ENCODE measurements around the gene OSBPL5.

OSBPL5 gene

DNA sequence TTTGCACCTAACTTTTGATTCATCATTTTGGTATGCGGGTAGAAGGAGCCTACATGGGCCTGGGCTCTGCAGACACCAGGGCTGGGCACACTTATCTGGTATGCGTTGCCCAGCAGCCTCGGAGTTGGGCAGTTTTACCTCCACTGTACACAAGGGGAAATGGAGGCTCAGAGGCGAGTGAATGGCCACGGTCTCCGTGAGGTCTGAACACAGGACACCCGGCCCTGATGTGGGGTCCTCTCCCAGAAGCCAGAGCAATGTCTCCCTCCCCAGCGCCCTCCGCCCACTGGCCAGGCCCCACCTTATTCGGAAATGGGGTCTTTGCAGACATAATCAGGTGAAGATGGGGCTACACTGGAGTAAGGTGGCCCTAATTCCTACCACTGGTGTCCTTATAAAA lies 43.7 kb downstream of the OSBPL5 start:
- Histone ChIP-seq H3K27ac (replicated peaks; ENCODE audit: low read length) (no peak overlapping the region), H4K91ac (ENCODE audit: low read depth, low read length, poor library complexity) (no peak overlapping the region), H3K36me3 (replicated peaks in 1 of 2; ENCODE audit: control insufficient read depth in 2 of 2, insufficient read depth in 2 of 2, low read length in 2 of 2) (peaks cover 5 to 51% of the 10 kb centered on the region in 2 donors), H3K14ac (ENCODE audit: low read length) (no peak overlapping the region), H2BK5ac (ENCODE audit: low read length) (no peak overlapping the region), H3K4ac (ENCODE audit: low read length) (no peak overlapping the region), H3K79me1 (ENCODE audit: low read depth, low read length) (no peaks in the 10 kb centered on the region), H3K9me3 (replicated peaks in 1 of 2; ENCODE audit: control insufficient read depth in 2 of 2, insufficient read depth in 1 of 2, low read depth in 1 of 2, low read length in 2 of 2) (peaks cover 0 to under 1% of the 10 kb centered on the region in 2 donors), H3K4me1 (ENCODE audit: control insufficient read depth in 2 of 2, insufficient read depth in 1 of 2, low read depth in 1 of 2, low read length in 2 of 2) (no peaks in the 10 kb centered on the region), H2BK15ac (ENCODE audit: low read length) (no peak overlapping the region), H2AK5ac (ENCODE audit: low read depth, low read length) (no peak overlapping the region), H3K9ac (ENCODE audit: low read depth, low read length, poor library complexity) (no peak overlapping the region), H2BK12ac (ENCODE audit: low read length) (no peak overlapping the region), H3K23ac (ENCODE audit: low read depth, low read length, poor library complexity) (no peak overlapping the region), H3K4me2 (ENCODE audit: insufficient read depth, low read length, poor library complexity, severe bottlenecking) (no peak overlapping the region), H3K4me3 (ENCODE audit: low read length in 2 of 2) (no peak overlapping the region), H3K18ac (ENCODE audit: low read length) (no peak overlapping the region), H2AFZ (ENCODE audit: low read length) (no peak overlapping the region), H3K27me3 (ENCODE audit: control insufficient read depth in 3 of 3, insufficient read depth in 3 of 3, low read depth in 1 of 3, low read length in 3 of 3) (no peaks in the 10 kb centered on the region), H2BK120ac (ENCODE audit: low read depth, low read length) (no peak overlapping the region), H4K8ac (ENCODE audit: low read depth, low read length) (no peak overlapping the region)
- no CpG with 5 or more reads among the region's 10 CpGs for WGBS, 2 donors (ENCODE audit: extremely low coverage in 2 of 2, insufficient read length in 2 of 2, insufficient replicate concordance in 1 of 2)
- no peak for DNase-seq (ENCODE audit: low spot score)

DNA sequence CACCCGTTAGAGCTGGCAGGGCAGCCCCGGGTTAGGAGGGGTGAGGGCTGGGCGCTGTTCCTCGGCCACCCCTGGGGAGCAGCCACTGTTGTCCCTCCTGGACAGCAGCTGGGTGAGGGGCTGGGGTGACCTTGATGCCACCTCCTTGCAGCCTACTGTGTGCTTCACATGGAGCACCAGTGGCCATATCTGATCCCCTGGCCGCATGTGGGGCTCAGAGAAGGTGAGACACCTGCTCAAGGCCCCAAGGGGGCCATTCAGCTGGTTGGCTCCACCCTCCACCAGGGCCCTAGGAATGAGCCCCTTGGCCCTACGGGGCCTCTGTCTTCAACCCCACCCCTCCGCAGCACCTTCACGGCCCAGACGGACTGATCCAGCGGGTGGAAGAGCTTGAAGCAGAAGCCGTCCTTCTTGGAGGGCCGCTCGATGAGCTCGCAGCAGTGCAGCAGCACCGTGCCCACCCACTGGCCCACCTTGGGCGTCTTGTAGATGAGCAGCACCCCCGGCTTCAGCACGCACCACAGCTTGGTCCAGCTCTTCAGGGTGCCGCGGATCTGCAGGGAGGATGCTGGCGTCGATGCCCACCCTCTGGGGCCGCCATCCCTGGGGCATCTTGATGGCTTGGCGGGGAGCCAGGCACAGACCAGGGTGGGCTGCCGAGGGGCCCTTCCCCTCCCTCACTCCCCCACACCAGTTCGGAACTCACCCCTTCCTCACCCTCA lies 44.9 kb downstream of the OSBPL5 start:
- Histone ChIP-seq H3K14ac (ENCODE audit: low read length) (peak overlapping the region; percentile 47), H2AFZ (ENCODE audit: low read length) (no peak overlapping the region), H3K4me2 (ENCODE audit: insufficient read depth, low read length, poor library complexity, severe bottlenecking) (no peak overlapping the region), H2BK12ac (ENCODE audit: low read length) (no peak overlapping the region), H3K27me3 (ENCODE audit: control insufficient read depth in 3 of 3, insufficient read depth in 3 of 3, low read depth in 1 of 3, low read length in 3 of 3) (no peaks in the 10 kb centered on the region), H4K8ac (ENCODE audit: low read depth, low read length) (peak overlapping the region; percentile 17), H2BK15ac (ENCODE audit: low read length) (no peak overlapping the region), H3K79me1 (ENCODE audit: low read depth, low read length) (no peaks in the 10 kb centered on the region), H3K23ac (ENCODE audit: low read depth, low read length, poor library complexity) (peak overlapping the region; percentile 25), H3K4ac (ENCODE audit: low read length) (peak overlapping the region; percentile 6), H3K9ac (ENCODE audit: low read depth, low read length, poor library complexity) (no peak overlapping the region), H3K9me3 (replicated peaks in 1 of 2; ENCODE audit: control insufficient read depth in 2 of 2, insufficient read depth in 1 of 2, low read depth in 1 of 2, low read length in 2 of 2) (peaks cover 1 to 12% of the 10 kb centered on the region in 2 donors), H2AK5ac (ENCODE audit: low read depth, low read length) (no peak overlapping the region), H3K4me3 (ENCODE audit: low read length in 2 of 2) (no peak overlapping the region), H2BK120ac (ENCODE audit: low read depth, low read length) (no peak overlapping the region), H3K18ac (ENCODE audit: low read length) (peak overlapping the region; percentile 64), H4K91ac (ENCODE audit: low read depth, low read length, poor library complexity) (no peak overlapping the region), H3K36me3 (replicated peaks in 1 of 2; ENCODE audit: control insufficient read depth in 2 of 2, insufficient read depth in 2 of 2, low read length in 2 of 2) (peaks cover 4 to 43% of the 10 kb centered on the region in 2 donors), H2BK5ac (ENCODE audit: low read length) (peak overlapping the region; percentile 5), H3K27ac (replicated peaks; ENCODE audit: low read length) (no peak overlapping the region), H3K4me1 (ENCODE audit: control insufficient read depth in 2 of 2, insufficient read depth in 1 of 2, low read depth in 1 of 2, low read length in 2 of 2) (no peaks in the 10 kb centered on the region)
- no CpG with 5 or more reads among the region's 26 CpGs for WGBS, 2 donors (ENCODE audit: extremely low coverage in 2 of 2, insufficient read length in 2 of 2, insufficient replicate concordance in 1 of 2)
- no peak for DNase-seq (ENCODE audit: low spot score)

DNA sequence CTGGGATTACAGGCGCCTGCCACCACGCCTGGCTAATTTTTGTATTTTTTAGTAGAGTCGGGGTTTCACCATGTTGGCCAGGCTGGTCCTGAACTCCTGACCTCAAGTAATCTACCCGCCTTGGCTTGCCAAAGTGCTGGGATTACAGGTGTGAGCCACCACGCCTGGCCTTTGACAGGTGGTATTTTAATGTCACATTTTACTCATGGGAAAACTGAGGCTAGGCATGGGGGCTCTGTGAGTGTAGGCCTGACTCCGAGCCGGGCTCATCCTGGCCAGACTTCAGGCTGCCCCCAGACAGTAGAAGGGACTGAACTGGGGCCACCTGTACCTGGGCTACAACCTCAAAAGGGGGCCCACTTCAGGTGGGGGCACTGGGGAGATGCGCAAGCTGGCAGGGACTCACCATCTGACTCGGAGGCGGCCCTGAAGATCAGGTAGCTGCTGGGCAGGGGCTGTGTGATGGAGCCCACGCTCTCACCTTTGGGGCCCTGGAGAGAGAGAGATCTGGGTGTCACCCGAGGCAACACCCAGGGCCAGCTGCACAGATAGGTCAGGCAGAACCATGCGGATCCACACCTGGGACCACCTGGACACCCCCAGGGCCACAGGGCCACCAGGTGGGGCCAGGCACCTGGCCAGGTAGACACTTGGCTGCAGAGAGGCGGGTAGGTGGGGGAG lies 45.8 kb downstream of the OSBPL5 start:
- no peak overlapping the region for H3K23ac ChIP-seq (ENCODE audit: low read depth, low read length, poor library complexity)
- no peaks in the 10 kb centered on the region for H3K4me1 ChIP-seq (ENCODE audit: control insufficient read depth in 2 of 2, insufficient read depth in 1 of 2, low read depth in 1 of 2, low read length in 2 of 2)
- no peak overlapping the region for H2BK5ac ChIP-seq (ENCODE audit: low read length)
- no peak overlapping the region for H3K14ac ChIP-seq (ENCODE audit: low read length)
- no peak overlapping the region for H3K9ac ChIP-seq (ENCODE audit: low read depth, low read length, poor library complexity)
- no peak overlapping the region for H2AK5ac ChIP-seq (ENCODE audit: low read depth, low read length)
- H3K27ac ChIP-seq (replicated peaks; ENCODE audit: low read length) = no peak overlapping the region
- H4K8ac ChIP-seq (ENCODE audit: low read depth, low read length) = no peak overlapping the region
- no peaks in the 10 kb centered on the region for H3K27me3 ChIP-seq (ENCODE audit: control insufficient read depth in 3 of 3, insufficient read depth in 3 of 3, low read depth in 1 of 3, low read length in 3 of 3)
- peaks cover 2 to 16% of the 10 kb centered on the region in 2 donors for H3K9me3 ChIP-seq (replicated peaks in 1 of 2; ENCODE audit: control insufficient read depth in 2 of 2, insufficient read depth in 1 of 2, low read depth in 1 of 2, low read length in 2 of 2)
- H3K4me2 ChIP-seq (ENCODE audit: insufficient read depth, low read length, poor library complexity, severe bottlenecking) = no peak overlapping the region
- H4K91ac ChIP-seq (ENCODE audit: low read depth, low read length, poor library complexity) = no peak overlapping the region
- H3K79me1 ChIP-seq (ENCODE audit: low read depth, low read length) = no peaks in the 10 kb centered on the region
- no peak overlapping the region for H3K4me3 ChIP-seq (ENCODE audit: low read length in 2 of 2)
- no peak overlapping the region for H2BK15ac ChIP-seq (ENCODE audit: low read length)
- H2BK12ac ChIP-seq (ENCODE audit: low read length) = no peak overlapping the region
- H3K18ac ChIP-seq (ENCODE audit: low read length) = no peak overlapping the region
- H2BK120ac ChIP-seq (ENCODE audit: low read depth, low read length) = no peak overlapping the region
- H3K4ac ChIP-seq (ENCODE audit: low read length) = no peak overlapping the region
- no peak overlapping the region for H2AFZ ChIP-seq (ENCODE audit: low read length)
- H3K36me3 ChIP-seq (replicated peaks in 1 of 2; ENCODE audit: control insufficient read depth in 2 of 2, insufficient read depth in 2 of 2, low read length in 2 of 2) = peaks cover 3 to 33% of the 10 kb centered on the region in 2 donors
- no peak for DNase-seq (ENCODE audit: low spot score)
- no CpG with 5 or more reads among the region's 14 CpGs for WGBS, 2 donors (ENCODE audit: extremely low coverage in 2 of 2, insufficient read length in 2 of 2, insufficient replicate concordance in 1 of 2)

DNA sequence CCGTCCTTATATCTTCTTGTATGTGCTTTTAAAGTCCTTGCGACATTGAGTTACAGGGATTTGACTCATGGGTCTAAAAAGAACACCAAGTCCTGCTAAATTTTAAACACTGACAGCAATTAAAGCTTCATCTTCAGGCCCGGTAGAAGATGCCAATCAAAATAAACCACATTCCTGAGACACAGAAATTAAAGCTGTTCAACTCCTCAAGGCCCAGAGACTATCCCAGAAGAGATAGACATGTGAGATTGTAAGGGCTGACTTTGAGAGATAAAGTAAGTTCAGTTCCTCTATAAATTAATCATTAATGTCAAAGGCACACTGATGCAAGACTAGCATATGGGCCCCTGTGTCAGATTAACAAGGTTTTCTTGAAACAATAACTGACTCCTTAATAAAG lies 49.8 kb downstream of the OSBPL5 start:
- no peak overlapping the region for H2BK15ac ChIP-seq (ENCODE audit: low read length)
- H2BK120ac ChIP-seq (ENCODE audit: low read depth, low read length) = no peak overlapping the region
- no peak overlapping the region for H4K91ac ChIP-seq (ENCODE audit: low read depth, low read length, poor library complexity)
- no peaks in the 10 kb centered on the region for H3K27me3 ChIP-seq (ENCODE audit: control insufficient read depth in 3 of 3, insufficient read depth in 3 of 3, low read depth in 1 of 3, low read length in 3 of 3)
- H3K79me1 ChIP-seq (ENCODE audit: low read depth, low read length) = no peaks in the 10 kb centered on the region
- H3K9ac ChIP-seq (ENCODE audit: low read depth, low read length, poor library complexity) = no peak overlapping the region
- H2AK5ac ChIP-seq (ENCODE audit: low read depth, low read length) = no peak overlapping the region
- no peak overlapping the region for H3K23ac ChIP-seq (ENCODE audit: low read depth, low read length, poor library complexity)
- no CpG with 5 or more reads among the region's 3 CpGs for WGBS, 2 donors (ENCODE audit: extremely low coverage in 2 of 2, insufficient read length in 2 of 2, insufficient replicate concordance in 1 of 2)
- DNase-seq (ENCODE audit: low spot score) = no peak
- H2BK5ac ChIP-seq (ENCODE audit: low read length) = no peak overlapping the region
- H3K27ac ChIP-seq (replicated peaks; ENCODE audit: low read length) = no peak overlapping the region
- H3K18ac ChIP-seq (ENCODE audit: low read length) = no peak overlapping the region
- no peak overlapping the region for H3K4ac ChIP-seq (ENCODE audit: low read length)
- H3K4me2 ChIP-seq (ENCODE audit: insufficient read depth, low read length, poor library complexity, severe bottlenecking) = no peak overlapping the region
- H3K9me3 ChIP-seq (replicated peaks in 1 of 2; ENCODE audit: control insufficient read depth in 2 of 2, insufficient read depth in 1 of 2, low read depth in 1 of 2, low read length in 2 of 2) = peaks cover 4 to 45% of the 10 kb centered on the region in 2 donors
- no peaks in the 10 kb centered on the region for H3K4me1 ChIP-seq (ENCODE audit: control insufficient read depth in 2 of 2, insufficient read depth in 1 of 2, low read depth in 1 of 2, low read length in 2 of 2)
- no peak overlapping the region for H4K8ac ChIP-seq (ENCODE audit: low read depth, low read length)
- no peak overlapping the region for H3K14ac ChIP-seq (ENCODE audit: low read length)
- H2AFZ ChIP-seq (ENCODE audit: low read length) = no peak overlapping the region
- H2BK12ac ChIP-seq (ENCODE audit: low read length) = no peak overlapping the region
- H3K36me3 ChIP-seq (replicated peaks in 1 of 2; ENCODE audit: control insufficient read depth in 2 of 2, insufficient read depth in 2 of 2, low read length in 2 of 2) = peaks cover 3 to 33% of the 10 kb centered on the region in 2 donors
- H3K4me3 ChIP-seq (ENCODE audit: low read length in 2 of 2) = no peak overlapping the region
